Activated CD4-positive, CD25-positive, alpha-beta regulatory T cell treated with anti-CD3 and anti-CD28 coated beads, Interleukin-2, amount 50 U/mL, for 72 hours (primary cell): ENCODE results near the gene ZNF398.

Experiments used
- DNase-seq: peaks from one replicate; pipeline ENCODE4 v3.0.0; 2021

Gene ZNF398

DNA sequence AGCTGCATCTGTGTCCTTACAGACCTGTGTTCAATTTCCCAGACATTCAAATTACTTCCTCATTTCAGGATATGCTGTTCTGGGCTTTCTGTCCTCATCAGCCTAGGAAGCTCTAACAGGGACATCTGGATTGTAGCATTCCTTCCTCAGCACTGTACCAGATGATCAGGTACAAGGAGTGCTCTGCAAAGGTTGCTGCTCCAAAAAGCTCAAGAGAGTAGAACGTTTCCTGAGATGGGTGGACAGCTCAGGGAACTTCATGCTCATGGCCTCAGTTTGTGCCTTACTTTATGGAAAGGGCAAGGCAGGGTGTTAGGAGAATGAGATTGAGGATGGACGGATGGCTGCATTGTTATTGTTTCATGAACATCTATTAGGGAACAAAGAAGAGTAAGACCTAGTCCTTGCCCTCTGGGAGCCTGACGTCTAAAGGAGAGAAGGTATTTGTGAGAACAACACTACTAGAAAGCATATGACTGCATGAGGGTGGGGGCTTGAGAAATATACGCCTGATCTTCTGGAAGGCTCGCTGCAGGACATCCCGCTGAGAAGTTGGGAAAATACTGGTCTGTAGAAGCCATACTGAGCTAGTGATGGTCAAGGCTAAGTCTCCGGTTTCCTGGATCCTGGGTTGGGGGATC, 81.7 kb downstream of the ZNF398 start:
- no peak for DNase-seq

DNA sequence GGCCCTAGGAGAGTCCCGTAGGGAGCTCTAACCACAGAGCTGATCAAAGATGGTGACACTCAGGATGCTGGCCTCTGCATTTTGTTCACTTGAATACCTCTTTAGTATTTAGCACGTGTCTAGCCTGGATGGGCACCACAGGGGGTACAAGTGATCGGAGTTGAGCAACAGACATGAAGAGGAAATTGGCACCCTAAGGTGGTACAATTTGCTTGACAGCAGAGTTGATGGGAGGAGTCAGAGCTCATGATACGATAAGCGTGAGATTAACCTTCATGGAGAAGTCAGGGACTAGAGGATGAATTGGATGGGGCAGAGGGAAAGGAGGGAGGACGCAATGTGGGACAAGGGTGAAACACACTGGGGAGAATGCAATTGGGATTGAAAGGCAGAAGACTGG, 82.3 kb downstream of the ZNF398 start:
- DNase-seq, result no peak

DNA sequence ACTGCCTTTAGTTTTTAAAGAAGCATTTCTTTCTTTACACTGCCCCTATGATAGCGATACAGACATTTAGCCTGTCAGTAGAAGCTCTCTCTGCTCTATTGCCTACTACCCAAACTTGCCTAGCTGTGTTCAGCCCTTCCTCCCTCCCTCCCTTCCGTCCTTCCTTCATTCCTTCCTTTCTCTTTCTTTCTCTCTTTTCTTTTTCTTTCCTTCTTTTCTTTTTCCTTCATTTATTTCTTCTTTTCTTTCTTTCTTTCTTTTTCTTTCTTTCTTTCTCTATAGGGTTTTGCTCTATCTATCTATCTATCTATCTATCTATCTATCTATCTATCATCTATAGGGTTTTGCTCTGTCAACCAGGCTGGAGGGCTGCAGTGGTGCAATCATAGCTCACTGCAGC, 85.1 kb downstream of the ZNF398 start:
- no peak for DNase-seq
